Neuron (in vitro differentiated cells): ENCODE measurements around the gene MEDAG.
"Not testable (repeated sequence)": the region's sequence is repeated elsewhere in the genome, so short reads cannot be mapped to it uniquely, and the experiment has no call there.

Source experiments
- H2AFZ ChIP-seq: one replicate; pipeline ENCODE4 v1.6.1; 2013; ENCODE audit warnings: low read depth, mild to moderate bottlenecking, inconsistent platforms, low read length, moderate library complexity
- H3K27me3 ChIP-seq: one replicate; pipeline ENCODE4 v1.6.1; 2013; ENCODE audit warnings: low read length; ENCODE audit not compliant: insufficient read depth
- H3K36me3 ChIP-seq: one replicate; pipeline ENCODE4 v1.6.1; 2013; ENCODE audit warnings: low read length; ENCODE audit not compliant: insufficient read depth
- H3K4me1 ChIP-seq: one replicate; pipeline ENCODE4 v1.6.1; 2013; ENCODE audit warnings: low read length; ENCODE audit not compliant: insufficient read depth
- H3K4me3 ChIP-seq: 2 replicates; pipeline ENCODE4 v1.5.1; 2013; ENCODE audit warnings: mild to moderate bottlenecking, low read length, moderate library complexity
- H3K9me3 ChIP-seq: one replicate; pipeline ENCODE4 v1.6.1; 2013; ENCODE audit warnings: low read length

Gene MEDAG

DNA sequence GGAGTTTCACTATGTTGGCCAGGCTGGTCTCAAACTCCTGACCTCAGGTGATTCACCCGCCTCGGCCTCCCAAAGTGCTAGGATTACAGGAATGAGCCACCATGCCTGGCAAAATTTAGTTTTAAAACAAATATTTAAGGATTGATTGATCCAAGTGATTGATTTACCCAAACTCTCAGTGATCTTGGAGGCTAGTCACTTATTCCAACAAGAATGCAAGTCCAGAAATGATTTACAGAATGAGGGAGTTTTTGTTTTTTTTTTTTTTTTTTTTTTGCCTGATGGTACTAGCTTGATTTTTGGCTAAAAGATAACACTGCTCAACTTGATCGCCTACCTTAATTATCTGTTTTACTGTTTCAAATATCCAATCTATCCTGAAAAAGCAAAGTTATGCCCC, 20.7 kb downstream of the MEDAG start:
- H3K4me3 ChIP-seq = no peak overlapping the region
- no peak overlapping the region for H2AFZ ChIP-seq
- no peaks in the 10 kb centered on the region for H3K36me3 ChIP-seq
- no peaks in the 10 kb centered on the region for H3K4me1 ChIP-seq
- H3K27me3 ChIP-seq = no peaks in the 10 kb centered on the region
- H3K9me3 ChIP-seq = no peaks in the 10 kb centered on the region

DNA sequence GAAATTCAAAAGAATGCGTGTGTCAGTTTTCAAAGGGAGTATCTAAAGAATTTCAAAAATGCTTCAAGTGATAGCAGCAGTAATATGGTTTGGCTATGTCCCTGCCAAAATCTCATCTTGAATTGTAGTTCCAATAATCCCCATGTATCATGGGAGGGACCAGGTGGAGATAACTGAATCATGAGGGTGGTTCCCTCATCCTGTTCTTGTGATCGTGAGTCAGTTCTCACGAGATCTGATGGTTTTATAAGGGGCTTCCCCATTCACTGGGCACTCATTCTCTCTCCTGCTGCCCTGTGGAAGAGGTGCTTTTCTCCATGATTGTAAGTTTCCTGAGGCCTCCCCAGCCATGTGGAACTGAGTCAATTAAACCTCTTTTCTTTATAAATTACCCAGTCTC, 21.1 kb downstream of the MEDAG start:
- not testable (repeated sequence) for H3K9me3 ChIP-seq, H3K4me3 ChIP-seq, H2AFZ ChIP-seq, H3K4me1 ChIP-seq, H3K27me3 ChIP-seq, H3K36me3 ChIP-seq

DNA sequence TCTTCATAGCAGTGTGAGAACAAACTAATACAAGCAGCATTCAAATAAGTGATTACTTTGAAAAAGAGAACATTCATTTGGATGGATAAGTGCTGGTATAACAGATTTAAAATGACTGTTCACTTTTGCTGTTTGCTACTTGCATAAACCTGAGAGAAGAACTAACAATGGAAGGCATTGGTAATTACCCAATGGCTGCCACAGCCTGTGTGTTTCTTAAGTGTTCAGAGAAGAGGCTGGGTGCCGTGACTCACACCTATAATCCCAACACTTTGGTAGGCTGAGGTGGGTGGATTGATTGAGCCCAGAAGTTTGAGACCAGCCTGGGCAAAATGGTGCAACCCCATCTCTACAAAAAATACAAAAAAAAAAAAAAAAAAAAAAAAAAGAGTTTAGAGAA, 21.5 kb downstream of the MEDAG start:
- Histone ChIP-seq H3K36me3 (no peaks in the 10 kb centered on the region), H3K9me3 (no peaks in the 10 kb centered on the region), H2AFZ (no peak overlapping the region), H3K4me3 (no peak overlapping the region), H3K27me3 (peaks cover 2% of the 10 kb centered on the region), H3K4me1 (peaks cover under 1% of the 10 kb centered on the region)

DNA sequence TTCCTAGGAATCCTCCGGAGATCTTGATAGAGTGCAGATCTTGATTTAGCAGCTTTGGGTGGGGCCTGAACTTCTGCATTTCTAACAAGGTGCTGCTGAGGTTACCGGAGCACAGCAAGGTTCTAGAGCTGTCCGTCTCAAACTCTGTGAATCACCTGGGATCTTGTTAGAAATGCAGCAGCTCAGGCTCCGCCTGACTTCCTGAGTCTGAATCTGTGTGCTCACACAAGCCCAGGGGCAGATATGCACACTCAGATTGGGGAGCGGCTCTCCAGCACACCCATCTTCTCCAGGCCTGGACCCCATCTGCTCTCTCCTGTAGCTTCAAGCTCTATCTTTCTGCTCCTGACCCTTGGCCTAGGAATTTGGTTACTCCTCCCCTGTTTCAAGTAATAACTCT, 22.9 kb downstream of the MEDAG start:
- H3K27me3 ChIP-seq = peaks cover 2% of the 10 kb centered on the region
- peaks cover 5% of the 10 kb centered on the region for H3K4me1 ChIP-seq
- no peaks in the 10 kb centered on the region for H3K36me3 ChIP-seq
- no peaks in the 10 kb centered on the region for H3K9me3 ChIP-seq
- no peak overlapping the region for H3K4me3 ChIP-seq
- no peak overlapping the region for H2AFZ ChIP-seq

DNA sequence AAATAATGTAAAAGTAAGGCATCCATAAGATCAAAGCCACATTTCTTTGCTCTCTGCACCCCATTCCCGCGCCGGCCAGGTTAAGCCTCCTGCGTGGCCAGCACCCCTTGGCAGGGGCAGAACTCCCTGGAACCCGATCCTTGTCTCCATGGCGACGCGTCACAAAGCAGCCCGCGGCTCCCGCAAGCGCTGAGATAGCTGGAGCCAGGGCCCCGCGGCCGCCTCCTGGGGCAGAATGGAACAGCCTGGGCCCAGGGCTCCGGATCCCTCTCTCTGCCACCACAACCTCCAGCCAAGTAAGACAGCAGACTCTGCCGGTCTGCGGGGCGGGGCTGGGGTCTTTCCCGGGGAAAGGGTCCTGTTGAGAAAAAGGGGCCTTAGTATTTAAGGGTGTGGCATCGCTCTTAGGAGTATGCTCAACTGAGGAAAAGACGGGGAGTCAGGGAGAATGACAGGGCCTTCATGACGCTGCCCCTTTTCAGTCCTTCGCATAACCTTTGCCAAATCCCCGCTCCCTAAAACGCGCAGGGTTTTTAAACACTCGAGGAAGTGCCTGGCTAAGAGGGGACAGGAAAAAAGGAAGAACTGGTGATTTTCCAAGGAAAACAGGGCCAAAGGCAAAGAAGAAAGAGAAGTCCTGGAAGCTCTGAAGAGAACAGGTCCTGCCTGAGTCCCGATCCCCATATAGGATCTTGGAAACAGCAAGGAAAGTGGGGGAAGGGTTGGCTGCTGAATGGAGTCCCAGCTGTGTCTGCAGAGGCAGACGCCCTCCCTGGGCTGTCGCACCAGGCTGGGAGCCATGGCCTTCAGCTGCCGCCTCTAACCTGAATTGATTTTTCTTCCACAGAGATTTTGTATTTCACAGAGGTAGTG, 26.6 kb downstream of the MEDAG start, which contains the start of gene TEX26:
TEX26 (plus strand) TSS at position 176 of the 873 bp plus-strand sequence; CDS start at position 236, 60 bp downstream.
- Histone ChIP-seq H3K27me3 (peaks cover 2% of the 10 kb centered on the region), H3K36me3 (no peaks in the 10 kb centered on the region), H3K4me1 (peaks cover 9% of the 10 kb centered on the region), H2AFZ (no peak within 1 kb of the TSS), H3K4me3 (no peak within 1 kb of the TSS), H3K9me3 (no peaks in the 10 kb centered on the region)

DNA sequence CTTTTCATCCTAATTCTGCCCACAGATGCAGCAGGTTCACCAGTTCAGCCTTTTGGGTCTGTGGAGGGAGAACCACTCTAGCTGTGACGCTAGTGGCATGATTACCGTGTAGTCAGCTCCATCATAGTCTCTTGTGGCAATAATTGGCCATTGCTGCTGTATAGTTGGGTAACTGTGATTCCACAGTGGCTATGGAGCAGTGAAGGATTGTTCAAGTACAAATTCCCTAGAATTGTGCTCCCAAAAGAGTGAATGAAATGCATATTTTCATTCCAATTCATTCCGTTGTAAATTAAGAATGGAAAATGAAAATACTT, 27.2 kb downstream of the MEDAG start:
- Histone ChIP-seq H3K4me1 (peaks cover 9% of the 10 kb centered on the region), H3K9me3 (no peaks in the 10 kb centered on the region), H2AFZ (no peak overlapping the region), H3K36me3 (no peaks in the 10 kb centered on the region), H3K4me3 (no peak overlapping the region), H3K27me3 (peaks cover 2% of the 10 kb centered on the region)

DNA sequence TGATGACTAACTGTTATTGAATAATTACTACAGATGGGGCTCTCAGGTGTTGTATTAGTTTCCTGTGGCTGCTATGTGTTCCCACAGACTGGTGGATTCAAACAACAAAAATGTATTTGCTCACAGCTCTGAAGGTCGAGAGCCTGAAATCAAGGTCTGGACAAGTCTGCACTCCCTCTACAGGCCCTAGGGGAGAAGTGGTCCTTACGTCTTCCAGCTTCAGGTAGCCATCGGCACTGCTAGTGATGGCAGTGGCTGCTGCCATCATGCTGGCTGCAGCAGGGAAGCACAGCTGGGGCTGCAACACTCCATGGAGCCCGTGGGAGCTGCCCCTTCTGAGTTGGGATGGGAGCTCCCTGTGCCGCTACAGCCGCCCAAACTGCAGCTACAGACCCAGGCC, 28.3 kb downstream of the MEDAG start:
- Histone ChIP-seq H3K4me3 (no peak overlapping the region), H3K27me3 (peaks cover 2% of the 10 kb centered on the region), H2AFZ (no peak overlapping the region), H3K36me3 (no peaks in the 10 kb centered on the region), H3K4me1 (peaks cover 9% of the 10 kb centered on the region), H3K9me3 (no peaks in the 10 kb centered on the region)

DNA sequence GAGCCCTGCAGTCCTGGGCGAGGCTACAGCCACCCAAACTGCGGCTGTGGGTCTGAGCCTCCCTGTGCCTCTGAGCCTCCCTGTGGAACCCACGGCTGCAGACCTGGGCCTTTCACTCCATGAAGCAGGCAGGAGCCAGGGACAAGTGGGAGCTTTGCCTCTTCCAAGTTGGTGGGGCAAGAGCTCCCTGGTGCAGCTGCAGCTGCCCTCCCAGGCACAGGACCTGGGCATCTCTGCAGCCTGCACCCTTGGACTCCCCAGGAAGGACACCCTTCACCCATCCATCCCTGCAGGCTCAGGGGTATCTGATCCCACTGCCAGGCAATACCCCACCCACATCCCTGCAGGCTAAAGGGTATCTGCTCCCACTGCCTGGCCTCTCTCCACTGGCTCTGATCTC, 28.7 kb downstream of the MEDAG start:
- no peaks in the 10 kb centered on the region for H3K36me3 ChIP-seq
- peaks cover 2% of the 10 kb centered on the region for H3K27me3 ChIP-seq
- no peak overlapping the region for H2AFZ ChIP-seq
- no peak overlapping the region for H3K4me3 ChIP-seq
- H3K9me3 ChIP-seq = no peaks in the 10 kb centered on the region
- peaks cover 9% of the 10 kb centered on the region for H3K4me1 ChIP-seq

DNA sequence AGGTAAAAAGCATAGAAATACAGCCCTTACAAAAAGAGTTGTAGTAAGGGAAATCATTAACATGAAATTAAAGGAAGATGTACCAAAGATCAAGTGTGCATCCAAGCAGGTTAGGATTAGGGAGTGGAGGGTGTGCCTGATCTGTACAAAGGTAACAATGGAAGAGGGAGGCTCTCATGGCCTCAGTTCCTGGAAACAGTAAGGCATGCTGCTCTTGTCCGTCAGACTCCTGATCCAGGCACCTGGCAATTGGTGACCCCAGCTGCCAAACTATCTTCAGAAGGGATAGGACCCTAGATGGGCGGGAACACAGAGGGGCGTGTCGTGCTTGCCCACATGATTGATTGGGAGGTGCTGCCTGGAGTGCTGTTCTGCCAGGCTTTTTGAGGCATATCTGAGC, 30.9 kb downstream of the MEDAG start:
- no peak overlapping the region for H3K4me3 ChIP-seq
- H3K36me3 ChIP-seq = no peaks in the 10 kb centered on the region
- H2AFZ ChIP-seq = no peak overlapping the region

DNA sequence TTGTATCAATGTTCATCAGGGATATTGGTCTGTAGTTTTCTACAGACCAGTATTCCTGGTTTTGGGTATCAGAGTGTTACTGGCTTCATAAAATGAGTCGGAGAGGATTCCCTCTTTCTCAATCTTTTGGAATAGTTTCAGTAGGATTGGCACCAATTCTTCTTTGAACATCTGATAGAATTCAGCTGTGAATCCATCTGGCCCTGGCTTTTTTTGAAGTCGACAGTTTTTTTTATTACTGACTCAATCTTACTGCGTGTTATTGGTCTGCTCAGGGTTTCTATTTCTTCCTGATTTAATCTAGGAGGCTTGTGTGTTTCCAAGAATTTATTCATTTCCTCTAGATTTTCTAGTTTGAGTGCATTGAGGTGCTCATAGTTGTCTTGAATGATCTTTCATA, 37.8 kb downstream of the MEDAG start:
- no peaks in the 10 kb centered on the region for H3K9me3 ChIP-seq
- H3K27me3 ChIP-seq = no peaks in the 10 kb centered on the region
- no peaks in the 10 kb centered on the region for H3K36me3 ChIP-seq
- H2AFZ ChIP-seq = no peak overlapping the region
- H3K4me3 ChIP-seq = no peak overlapping the region
- H3K4me1 ChIP-seq = no peaks in the 10 kb centered on the region

More for the DNA sequence above, 30.9 kb downstream of the MEDAG start:
- H3K4me1 ChIP-seq = peaks cover 9% of the 10 kb centered on the region
- H3K9me3 ChIP-seq = no peaks in the 10 kb centered on the region
- peaks cover under 1% of the 10 kb centered on the region for H3K27me3 ChIP-seq

DNA sequence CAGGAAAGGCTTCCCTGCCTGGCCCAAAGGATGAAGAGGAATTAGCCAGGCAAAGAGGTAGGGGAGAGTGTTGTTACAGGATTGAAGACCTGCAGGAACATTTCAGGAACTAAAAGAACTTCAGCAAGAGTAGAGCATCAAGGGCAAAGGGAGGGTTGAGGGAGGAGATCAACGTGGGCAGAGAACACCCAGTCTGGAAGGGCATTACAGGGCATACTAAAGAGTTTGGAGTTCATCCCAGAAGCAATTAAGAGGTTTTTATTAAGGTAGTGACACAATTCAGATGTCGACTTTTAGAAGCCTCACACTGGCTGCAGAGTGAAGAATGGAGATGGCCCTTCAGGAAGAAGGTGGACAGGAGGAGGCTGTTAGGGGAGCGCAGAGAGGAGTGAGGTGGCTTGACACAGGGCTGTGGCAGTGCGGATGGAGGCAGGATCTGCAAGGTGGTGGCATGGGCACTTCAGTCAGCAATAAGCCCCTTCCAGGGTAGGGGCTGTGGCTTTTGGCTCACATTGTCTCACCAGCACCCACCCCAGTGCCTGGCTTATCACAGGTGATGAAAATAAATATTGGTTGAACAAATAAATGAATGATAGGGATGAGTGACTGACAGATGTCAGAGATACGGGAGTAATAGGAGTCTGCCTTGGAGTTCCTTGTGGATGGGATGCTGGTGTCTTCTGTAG, 51.3 kb downstream of the MEDAG start:
- Histone ChIP-seq H3K4me3 (no peak overlapping the region), H3K9me3 (no peaks in the 10 kb centered on the region), H2AFZ (no peak overlapping the region), H3K4me1 (no peaks in the 10 kb centered on the region), H3K27me3 (no peaks in the 10 kb centered on the region), H3K36me3 (no peaks in the 10 kb centered on the region)

DNA sequence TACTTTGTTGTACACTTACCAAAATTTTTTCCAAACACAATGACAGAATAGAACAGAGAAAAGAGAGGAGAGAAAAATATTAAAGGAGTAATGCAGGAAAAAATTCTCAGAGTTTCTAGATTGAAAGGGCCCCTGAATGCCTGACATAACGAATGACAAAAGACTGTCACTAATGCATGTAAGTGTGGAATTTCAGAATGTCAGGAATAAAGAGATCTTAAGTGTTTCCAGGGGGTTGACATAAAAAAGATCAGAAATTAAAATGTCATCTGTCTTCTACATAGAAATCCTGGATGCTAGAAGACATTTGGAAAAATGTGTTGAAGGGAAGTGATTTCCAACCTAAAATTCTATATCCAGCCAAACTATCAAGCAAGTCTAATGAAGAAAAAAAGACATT, 53.6 kb downstream of the MEDAG start:
- no peaks in the 10 kb centered on the region for H3K27me3 ChIP-seq
- no peaks in the 10 kb centered on the region for H3K9me3 ChIP-seq
- no peaks in the 10 kb centered on the region for H3K36me3 ChIP-seq
- no peak overlapping the region for H2AFZ ChIP-seq
- H3K4me3 ChIP-seq = no peak overlapping the region
- peaks cover 2% of the 10 kb centered on the region for H3K4me1 ChIP-seq

DNA sequence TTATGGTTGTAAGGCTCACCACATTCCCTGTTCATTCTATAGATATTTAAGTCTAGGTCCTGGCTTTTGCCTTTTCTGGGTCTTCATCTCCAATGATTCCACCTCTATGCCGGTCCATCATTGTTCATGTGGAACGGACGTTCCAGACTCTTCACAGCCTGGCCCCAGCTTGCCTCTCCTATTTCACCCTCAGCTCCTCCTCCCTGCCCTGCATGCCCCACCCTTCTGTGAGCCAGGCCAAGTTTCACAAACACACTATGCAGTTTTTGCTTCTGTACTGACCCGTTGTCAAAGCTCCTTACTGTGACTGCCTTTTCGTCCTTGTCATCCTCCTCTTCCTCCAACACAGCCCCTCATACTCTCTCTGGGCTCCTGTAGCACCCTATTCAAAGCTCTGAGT, 57.7 kb downstream of the MEDAG start:
- no peaks in the 10 kb centered on the region for H3K9me3 ChIP-seq
- H3K36me3 ChIP-seq = no peaks in the 10 kb centered on the region
- no peaks in the 10 kb centered on the region for H3K27me3 ChIP-seq
- no peak overlapping the region for H2AFZ ChIP-seq
- no peak overlapping the region for H3K4me3 ChIP-seq
- peaks cover 6% of the 10 kb centered on the region for H3K4me1 ChIP-seq
